Calu3 (cell line): ENCODE results near the gene OGDHL. TPM values are rescaled to one million over a fixed set of nuclear protein-coding genes. Genes with fewer than 3 reads are reported as not detected.

Source experiments
- BruUV-seq: library from RNA; stranded (reverse); fragments of 400-500 nt; replicated peaks from 2 replicates; lab custom pipeline; 2021; lab: Mats Ljungman, UMichigan
- CTCF ChIA-PET: fragments of 300-600 bp; sonication (Branson Sonifier 250); formaldehyde crosslinking; loops from one replicate; lab custom pipeline; 2022; ENCODE audit warnings: antibody characterized with exemption; lab: Charles Lee
- DNase-seq: peaks from one replicate; pipeline ENCODE4 v3.0.0; 2022
- H3K27ac Mint-ChIP-seq: one replicate; pipeline ENCODE4 v1.8.0; 2022; ENCODE audit warnings: mixed read lengths; ENCODE audit not compliant: unreplicated experiment
- H3K27me3 Mint-ChIP-seq: one replicate; pipeline ENCODE4 v1.8.0; 2022; ENCODE audit warnings: mixed read lengths; ENCODE audit not compliant: unreplicated experiment
- H3K36me3 Mint-ChIP-seq: one replicate; pipeline ENCODE4 v1.8.0; 2022; ENCODE audit warnings: mild to moderate bottlenecking, moderate library complexity, mixed read lengths; ENCODE audit not compliant: insufficient read depth, unreplicated experiment
- H3K4me1 Mint-ChIP-seq: one replicate; pipeline ENCODE4 v1.8.0; 2022; ENCODE audit warnings: mild to moderate bottlenecking, low read depth, mixed read lengths; ENCODE audit not compliant: unreplicated experiment
- H3K4me3 Mint-ChIP-seq: one replicate; pipeline ENCODE4 v1.8.0; 2022; ENCODE audit warnings: mild to moderate bottlenecking, low read depth, moderate library complexity, mixed read lengths; ENCODE audit not compliant: unreplicated experiment
- H3K9me3 Mint-ChIP-seq: one replicate; pipeline ENCODE4 v1.8.0; 2022; ENCODE audit warnings: low read depth, mixed read lengths; ENCODE audit not compliant: unreplicated experiment
- intact Hi-C: fragments of 100-400 bp; cut with micrococcal nuclease; formaldehyde crosslinking; loops from one replicate; pipeline ENCODE4 v1.10.0; 2022; ENCODE audit not compliant: unreplicated experiment
- total RNA-seq: library from RNA; stranded (reverse); gene quantifications from 2 replicates; pipeline ENCODE4 v1.2.3, GENCODE V29; 2022
- TF ChIP-seq, protein P1 (sequence below): fragments of 200-600 bp; IDR thresholded peaks from one replicate; pipeline ENCODE4 v1.8.0; 2022; ENCODE audit warnings: antibody characterized with exemption; ENCODE audit not compliant: unreplicated experiment

The OGDHL gene
- total RNA-seq, 1 experiment from 2014 or later, result 0.24 TPM

DNA sequence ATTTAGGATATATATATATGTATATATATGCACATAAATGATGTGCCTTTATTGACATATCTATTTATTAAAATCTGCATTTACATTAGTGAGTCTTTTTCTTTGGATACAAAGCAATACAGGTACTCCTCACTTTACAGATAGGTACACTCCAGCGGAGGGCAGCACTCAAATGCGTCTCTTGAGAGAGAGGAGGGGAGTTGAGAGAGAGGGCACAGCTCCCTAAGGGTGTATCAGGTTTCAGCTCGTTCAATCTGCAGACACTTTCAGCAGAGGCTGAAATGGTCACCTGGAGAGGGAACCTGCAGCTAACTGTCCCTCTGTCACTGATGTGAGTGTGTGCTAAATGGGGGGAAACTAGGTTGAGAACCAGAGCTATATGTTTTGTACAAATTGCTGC lies 61.1 kb downstream of the OGDHL start:
- CTCF ChIA-PET, result no interaction called here
- TF ChIP-seq, protein P1, sequence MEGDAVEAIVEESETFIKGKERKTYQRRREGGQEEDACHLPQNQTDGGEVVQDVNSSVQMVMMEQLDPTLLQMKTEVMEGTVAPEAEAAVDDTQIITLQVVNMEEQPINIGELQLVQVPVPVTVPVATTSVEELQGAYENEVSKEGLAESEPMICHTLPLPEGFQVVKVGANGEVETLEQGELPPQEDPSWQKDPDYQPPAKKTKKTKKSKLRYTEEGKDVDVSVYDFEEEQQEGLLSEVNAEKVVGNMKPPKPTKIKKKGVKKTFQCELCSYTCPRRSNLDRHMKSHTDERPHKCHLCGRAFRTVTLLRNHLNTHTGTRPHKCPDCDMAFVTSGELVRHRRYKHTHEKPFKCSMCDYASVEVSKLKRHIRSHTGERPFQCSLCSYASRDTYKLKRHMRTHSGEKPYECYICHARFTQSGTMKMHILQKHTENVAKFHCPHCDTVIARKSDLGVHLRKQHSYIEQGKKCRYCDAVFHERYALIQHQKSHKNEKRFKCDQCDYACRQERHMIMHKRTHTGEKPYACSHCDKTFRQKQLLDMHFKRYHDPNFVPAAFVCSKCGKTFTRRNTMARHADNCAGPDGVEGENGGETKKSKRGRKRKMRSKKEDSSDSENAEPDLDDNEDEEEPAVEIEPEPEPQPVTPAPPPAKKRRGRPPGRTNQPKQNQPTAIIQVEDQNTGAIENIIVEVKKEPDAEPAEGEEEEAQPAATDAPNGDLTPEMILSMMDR, result no peak
- Mint-ChIP-seq H3K36me3 (no peaks in the 10 kb centered on the region), H3K27me3 (peaks cover 91% of the 10 kb centered on the region), H3K27ac (no peak overlapping the region), H3K9me3 (no peaks in the 10 kb centered on the region), H3K4me3 (no peak overlapping the region), H3K4me1 (no peaks in the 10 kb centered on the region)
- intact Hi-C loops, result no loop called here
- BruUV-seq, result no TSS peak
- DNase-seq, result no peak

DNA sequence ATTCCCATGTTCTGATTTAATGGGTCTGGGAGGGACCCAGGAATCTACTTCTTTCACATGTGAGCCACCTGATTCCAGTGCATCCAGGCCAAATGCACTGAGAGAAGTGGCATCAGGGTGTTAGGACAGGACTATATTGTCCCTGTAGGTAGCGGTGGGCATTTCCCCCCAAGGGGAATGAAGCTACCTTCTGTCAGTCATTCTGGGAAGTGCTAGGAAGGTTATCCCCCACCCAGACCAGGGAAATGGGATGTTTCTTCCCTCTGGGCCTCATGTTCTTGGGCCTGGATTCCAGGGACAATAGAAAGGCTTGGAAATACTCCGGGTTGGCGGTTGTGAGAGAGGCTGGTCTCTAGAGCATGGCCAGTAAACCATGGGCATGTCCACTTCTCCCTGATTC lies 61.9 kb downstream of the OGDHL start:
- H3K36me3 Mint-ChIP-seq, result no peaks in the 10 kb centered on the region
- H3K9me3 Mint-ChIP-seq, result no peaks in the 10 kb centered on the region
- CTCF ChIA-PET, result no interaction called here

DNA sequence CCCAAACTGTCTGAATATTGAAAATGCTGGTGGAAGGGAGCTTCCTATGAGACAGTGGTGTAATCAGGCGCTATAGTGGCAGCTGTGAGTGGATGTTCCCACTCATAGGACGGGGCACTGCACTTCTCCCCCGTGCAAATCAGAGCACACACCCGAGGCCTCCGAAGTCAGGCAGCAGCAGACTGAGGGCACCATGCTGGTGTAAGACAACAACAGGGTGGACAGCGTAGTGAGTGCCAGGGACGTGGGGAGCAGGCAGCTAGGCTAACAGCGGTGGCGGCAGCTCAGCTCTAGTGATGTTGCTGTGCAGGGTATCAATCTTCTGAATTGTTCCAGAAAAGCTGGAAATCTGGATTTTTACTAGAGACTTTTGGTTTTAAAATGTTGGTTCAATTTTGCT lies 63.4 kb downstream of the OGDHL start:
- Mint-ChIP-seq H3K27me3 (peaks cover 83% of the 10 kb centered on the region), H3K36me3 (no peaks in the 10 kb centered on the region), H3K27ac (no peak overlapping the region), H3K9me3 (no peaks in the 10 kb centered on the region), H3K4me3 (no peak overlapping the region), H3K4me1 (no peaks in the 10 kb centered on the region)
- no peak for DNase-seq
- BruUV-seq, result no TSS peak
- intact Hi-C loops, result no loop called here
- TF ChIP-seq, protein P1, result no peak
- CTCF ChIA-PET, result no interaction called here

More for the DNA sequence above, 61.9 kb downstream of the OGDHL start:
- peaks cover 88% of the 10 kb centered on the region for H3K27me3 Mint-ChIP-seq
- H3K4me3 Mint-ChIP-seq, result no peak overlapping the region
- DNase-seq, result no peak
- no peaks in the 10 kb centered on the region for H3K4me1 Mint-ChIP-seq
- no peak overlapping the region for H3K27ac Mint-ChIP-seq
- intact Hi-C loops, result no loop called here
- TF ChIP-seq, protein P1, result no peak
- no TSS peak for BruUV-seq

DNA sequence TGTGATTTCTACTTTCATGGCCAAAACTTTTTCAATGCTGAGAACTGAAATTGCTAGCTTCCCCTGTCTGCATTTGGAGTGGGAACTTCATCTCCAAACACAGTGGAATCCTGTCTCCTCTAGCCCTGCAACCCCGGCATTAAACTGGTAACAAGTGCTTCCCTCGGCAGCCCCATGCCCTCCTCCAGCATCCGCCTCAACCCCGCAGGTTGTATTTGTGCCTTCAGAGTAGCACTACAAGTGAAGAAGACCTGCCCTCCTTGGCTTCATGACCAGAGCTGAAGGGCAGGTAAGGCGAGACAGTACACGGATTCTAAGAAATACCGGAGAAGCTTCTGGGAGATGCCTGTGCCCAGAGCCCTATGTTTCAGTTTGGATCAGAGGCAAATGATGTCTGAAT lies 65.8 kb downstream of the OGDHL start:
- no peak overlapping the region for H3K27ac Mint-ChIP-seq
- intact Hi-C loops, result no loop called here
- TF ChIP-seq, protein P1, result no peak
- no peaks in the 10 kb centered on the region for H3K9me3 Mint-ChIP-seq
- no peaks in the 10 kb centered on the region for H3K4me1 Mint-ChIP-seq
- CTCF ChIA-PET, result no interaction called here
- BruUV-seq, result no TSS peak
- DNase-seq, result no peak
- no peaks in the 10 kb centered on the region for H3K36me3 Mint-ChIP-seq
- H3K27me3 Mint-ChIP-seq, result peaks cover 83% of the 10 kb centered on the region
- no peak overlapping the region for H3K4me3 Mint-ChIP-seq
